GM12878 (cell line): ENCODE results near the gene MTRF1L. TPM values are rescaled to one million over a fixed set of nuclear protein-coding genes. Genes with fewer than 3 reads are reported as not detected.

Source experiments
- CBX5 ChIP-seq: sonication (generic); IDR thresholded peaks from 2 replicates; pipeline ENCODE4 v1.6.1; 2016; ENCODE audit warnings: low read depth, moderate library complexity, mild to moderate bottlenecking, inconsistent platforms
- CUX1 ChIP-seq: IDR thresholded peaks from 2 replicates; pipeline ENCODE4 v1.6.1; 2012; ENCODE audit warnings: improper control_type of control experiment, low read depth, low read length; ENCODE audit not compliant: insufficient replicate concordance
- EGR1 ChIP-seq, 2 experiments: IDR thresholded peaks; 1 replicate in 1 of 2; 2 replicates in 1 of 2; pipeline ENCODE4 v1.6.1; 2011 to 2012; ENCODE audit warnings: low read depth in 2 of 2, low read length in 2 of 2, borderline replicate concordance in 1 of 2, mild to moderate bottlenecking in 1 of 2, moderate library complexity in 1 of 2
- MYC ChIP-seq: IDR thresholded peaks from 2 replicates; pipeline ENCODE4 v1.6.1; 2011; ENCODE audit warnings: mild to moderate bottlenecking, low read length, moderate library complexity, inconsistent platforms; ENCODE audit not compliant: insufficient read depth, insufficient replicate concordance, insufficient read length, severe bottlenecking
- RAD21 ChIP-seq: IDR thresholded peaks from 2 replicates; pipeline ENCODE4 v1.6.1; 2011; ENCODE audit warnings: mild to moderate bottlenecking, low read depth, low read length, moderate library complexity; ENCODE audit not compliant: insufficient read depth
- ZNF687 ChIP-seq: fragments of 450-650 bp; IDR thresholded peaks from 2 replicates; pipeline ENCODE4 v1.6.1; 2017; ENCODE audit warnings: mild to moderate bottlenecking, moderate library complexity
- polyA plus RNA-seq, 11 experiments: library from polyadenylated mRNA; depleted of rRNA in 4 of 11; unstranded in 6 of 11; stranded (reverse) in 5 of 11; fragments of >200 nt; fragmentation: Nextera tagmentation in 4 of 11; fragmentation: Illumina TruSeq in 1 of 11; extraction: Ambion mirVana in 4 of 11; extraction: Trizol in 1 of 11; gene quantifications; 1 replicate in 1 of 11; 2 replicates in 10 of 11; pipeline versions ENCODE4 v1.2.1 to v1.2.3, GENCODE V29; 2011 to 2016; ENCODE audit warnings: inconsistent platforms in 2 of 11, missing spikeins in 2 of 11, low read depth in 1 of 11
- total RNA-seq, 4 experiments: library from RNA; depleted of rRNA in 3 of 4; stranded (reverse); fragments of >200 nt in 3 of 4; fragmentation: Illumina TruSeq in 1 of 4; extraction: Trizol in 1 of 4; gene quantifications; 2 replicates each; pipeline versions ENCODE4 v1.2.1 to v1.2.3, GENCODE V29; 2013 to 2021

Gene MTRF1L
- total and polyA plus RNA-seq, 10 of the 15 experiments (the other 5 are each of a cell fraction or from before 2014, with no cell fraction given) = 5.1 to 21.6 (median 16.1) TPM

- TF ChIP-seq MYC (no peak), ZNF687 (no peak), CUX1 (no peak), CBX5 (no peak), EGR1 (IDR thresholded peaks at IDR 0.05; ENCODE audit: borderline replicate concordance in 1 of 2, low read depth in 2 of 2, low read length in 2 of 2) (no peak), RAD21 (no peak)
Measured at GRCh38 chr6:152979116-152979515, 23.4 kb downstream of the MTRF1L start (continued).
